Right lobe of liver (tissue), 4 donors: Measurements from ENCODE around the gene COPB2.

ENCODE experiments used
- POLR2A ChIP-seq: fragments of 450-650 bp; IDR thresholded peaks from one replicate; pipeline ENCODE4 v1.6.1; 2017; ENCODE audit warnings: antibody characterized with exemption, mild to moderate bottlenecking
- TF ChIP-seq, protein P1 (sequence below), 4 donors: fragments of 200-600 bp in 3 of 4; fragments of 450-650 bp in 1 of 4; IDR thresholded peaks; one replicate each; pipeline versions ENCODE4 v1.5.1 to v1.8.0; 2016 to 2022; ENCODE audit warnings: antibody characterized with exemption in 4 of 4, mild to moderate bottlenecking in 2 of 4
- donor health status: DM: no; HTN: no; CAD: no.
- donor health status: DM: no; HTN: no; CAD: no.
- donor health status: DM: no; HTN: yes; CAD: no.

DNA sequence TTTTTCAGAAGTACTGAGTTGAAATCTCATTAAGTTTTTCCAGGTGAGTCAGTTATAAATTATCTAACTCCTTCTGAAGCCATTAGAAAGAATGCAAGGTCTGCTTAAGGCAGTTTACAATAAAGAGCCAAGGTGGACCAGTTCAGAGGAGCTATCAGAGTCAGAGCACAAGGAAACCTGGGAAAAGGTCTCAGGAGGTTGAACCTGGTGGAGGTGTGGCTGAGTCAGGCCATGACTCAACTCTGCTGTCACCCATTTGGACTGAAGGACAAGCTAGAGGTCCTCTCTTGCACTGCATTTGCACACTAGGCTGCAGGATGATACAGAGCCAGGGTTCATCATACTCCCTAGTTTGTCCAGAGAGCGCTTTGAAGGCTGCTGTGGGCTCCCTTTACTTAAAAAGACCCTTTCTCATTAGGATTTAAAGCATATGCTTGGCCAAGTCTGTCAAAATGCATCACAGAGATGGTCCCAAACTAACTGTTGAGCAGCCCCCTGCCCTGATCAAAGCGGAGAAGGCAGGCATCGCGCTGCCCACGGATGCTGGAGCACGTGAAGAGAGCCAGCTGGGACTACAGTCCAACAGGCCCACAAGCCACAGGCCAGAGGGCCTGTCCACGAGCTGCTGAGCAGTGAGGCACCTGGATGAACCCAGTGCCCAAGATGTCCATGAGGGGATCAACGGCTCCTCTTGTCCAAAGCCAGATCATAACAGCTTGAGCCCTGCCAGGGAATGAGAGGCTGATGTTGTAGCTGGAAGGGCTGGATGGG lies 71.6 kb downstream of the COPB2 start:
- TF ChIP-seq POLR2A, result no peak
- TF ChIP-seq, protein P1, sequence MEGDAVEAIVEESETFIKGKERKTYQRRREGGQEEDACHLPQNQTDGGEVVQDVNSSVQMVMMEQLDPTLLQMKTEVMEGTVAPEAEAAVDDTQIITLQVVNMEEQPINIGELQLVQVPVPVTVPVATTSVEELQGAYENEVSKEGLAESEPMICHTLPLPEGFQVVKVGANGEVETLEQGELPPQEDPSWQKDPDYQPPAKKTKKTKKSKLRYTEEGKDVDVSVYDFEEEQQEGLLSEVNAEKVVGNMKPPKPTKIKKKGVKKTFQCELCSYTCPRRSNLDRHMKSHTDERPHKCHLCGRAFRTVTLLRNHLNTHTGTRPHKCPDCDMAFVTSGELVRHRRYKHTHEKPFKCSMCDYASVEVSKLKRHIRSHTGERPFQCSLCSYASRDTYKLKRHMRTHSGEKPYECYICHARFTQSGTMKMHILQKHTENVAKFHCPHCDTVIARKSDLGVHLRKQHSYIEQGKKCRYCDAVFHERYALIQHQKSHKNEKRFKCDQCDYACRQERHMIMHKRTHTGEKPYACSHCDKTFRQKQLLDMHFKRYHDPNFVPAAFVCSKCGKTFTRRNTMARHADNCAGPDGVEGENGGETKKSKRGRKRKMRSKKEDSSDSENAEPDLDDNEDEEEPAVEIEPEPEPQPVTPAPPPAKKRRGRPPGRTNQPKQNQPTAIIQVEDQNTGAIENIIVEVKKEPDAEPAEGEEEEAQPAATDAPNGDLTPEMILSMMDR (IDR thresholded peaks at IDR 0.05), result no peak
